Measurements from ENCODE around the gene RABGAP1. TPM values are rescaled to one million over a fixed set of nuclear protein-coding genes. Genes with fewer than 3 reads are reported as not detected.

Gene RABGAP1
- polyA plus RNA-seq, 1 donor from 2014 or later, result 67.8 TPM

DNA sequence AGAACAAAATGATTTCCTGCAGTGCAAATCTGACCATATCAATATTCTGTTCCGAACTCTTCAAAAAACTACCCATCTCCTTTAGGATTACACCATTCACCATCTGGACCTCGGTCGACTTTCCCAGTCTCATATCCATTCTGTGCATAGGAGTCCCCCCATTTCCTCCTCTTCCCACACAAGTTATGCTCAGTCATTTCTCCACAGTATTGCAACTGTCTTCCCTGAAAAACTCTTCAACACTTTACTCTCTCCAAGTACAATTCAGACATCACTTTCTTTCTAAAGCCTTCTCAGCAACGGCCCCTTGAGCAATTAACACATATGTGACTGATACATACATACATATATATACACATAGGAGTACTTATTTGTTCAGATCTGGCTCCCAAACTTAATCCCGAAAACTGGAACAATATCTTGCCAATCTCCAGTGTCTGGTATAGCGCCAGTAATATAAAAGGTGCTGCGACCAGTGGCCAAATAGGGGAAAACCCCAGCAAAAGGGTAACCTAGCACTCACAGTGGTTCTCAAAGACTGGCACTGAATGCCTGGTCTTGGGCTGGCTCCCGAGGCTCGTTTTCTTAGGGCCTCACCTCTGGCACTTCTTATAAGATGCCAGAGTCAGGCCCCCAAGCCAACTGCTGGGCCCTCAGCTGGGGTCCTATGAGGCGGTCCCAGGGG is 10.1 kb upstream of the RABGAP1 start:
- Histone ChIP-seq H3K4me3 (ENCODE audit: low read length) (peak overlapping the region; percentile 96), H3K4me2 (ENCODE audit: low read length) (peak overlapping the region; percentile 97), H3K9ac (ENCODE audit: low read length) (peak overlapping the region; percentile 95), H3K27me3 (ENCODE audit: insufficient read depth, low read depth, low read length) (no peaks in the 10 kb centered on the region), H3K9me3 (ENCODE audit: low read length) (no peaks in the 10 kb centered on the region), H4K20me1 (ENCODE audit: insufficient read depth) (no peaks in the 10 kb centered on the region), H3K79me2 (replicated peaks; ENCODE audit: insufficient read depth, low read length) (peaks cover 69% of the 10 kb centered on the region), H3F3A (ENCODE audit: insufficient read depth, low read length, poor library complexity, severe bottlenecking) (no peaks in the 10 kb centered on the region), H3K27ac (ENCODE audit: low read length) (peak overlapping the region; percentile 86), H3K36me3 (ENCODE audit: insufficient read depth, low read length) (no peaks in the 10 kb centered on the region), H3K9me2 (ENCODE audit: insufficient read depth, low read length) (no peaks in the 10 kb centered on the region), H2AFZ (ENCODE audit: low read depth, low read length) (peak overlapping the region; percentile 96)
- no peak for TF ChIP-seq TAF1 (IDR thresholded peaks at IDR 0.05; ENCODE audit: low read depth)
- TF ChIP-seq SMC3 (conservative IDR thresholded peaks at IDR 0.05; ENCODE audit: poor library complexity), result no peak
- no peak for TF ChIP-seq MXI1 (conservative IDR thresholded peaks at IDR 0.05; ENCODE audit: poor library complexity, severe bottlenecking)
- no peak for TF ChIP-seq EP300 (conservative IDR thresholded peaks at IDR 0.05; ENCODE audit: poor library complexity, severe bottlenecking)
- TF ChIP-seq, protein P1, sequence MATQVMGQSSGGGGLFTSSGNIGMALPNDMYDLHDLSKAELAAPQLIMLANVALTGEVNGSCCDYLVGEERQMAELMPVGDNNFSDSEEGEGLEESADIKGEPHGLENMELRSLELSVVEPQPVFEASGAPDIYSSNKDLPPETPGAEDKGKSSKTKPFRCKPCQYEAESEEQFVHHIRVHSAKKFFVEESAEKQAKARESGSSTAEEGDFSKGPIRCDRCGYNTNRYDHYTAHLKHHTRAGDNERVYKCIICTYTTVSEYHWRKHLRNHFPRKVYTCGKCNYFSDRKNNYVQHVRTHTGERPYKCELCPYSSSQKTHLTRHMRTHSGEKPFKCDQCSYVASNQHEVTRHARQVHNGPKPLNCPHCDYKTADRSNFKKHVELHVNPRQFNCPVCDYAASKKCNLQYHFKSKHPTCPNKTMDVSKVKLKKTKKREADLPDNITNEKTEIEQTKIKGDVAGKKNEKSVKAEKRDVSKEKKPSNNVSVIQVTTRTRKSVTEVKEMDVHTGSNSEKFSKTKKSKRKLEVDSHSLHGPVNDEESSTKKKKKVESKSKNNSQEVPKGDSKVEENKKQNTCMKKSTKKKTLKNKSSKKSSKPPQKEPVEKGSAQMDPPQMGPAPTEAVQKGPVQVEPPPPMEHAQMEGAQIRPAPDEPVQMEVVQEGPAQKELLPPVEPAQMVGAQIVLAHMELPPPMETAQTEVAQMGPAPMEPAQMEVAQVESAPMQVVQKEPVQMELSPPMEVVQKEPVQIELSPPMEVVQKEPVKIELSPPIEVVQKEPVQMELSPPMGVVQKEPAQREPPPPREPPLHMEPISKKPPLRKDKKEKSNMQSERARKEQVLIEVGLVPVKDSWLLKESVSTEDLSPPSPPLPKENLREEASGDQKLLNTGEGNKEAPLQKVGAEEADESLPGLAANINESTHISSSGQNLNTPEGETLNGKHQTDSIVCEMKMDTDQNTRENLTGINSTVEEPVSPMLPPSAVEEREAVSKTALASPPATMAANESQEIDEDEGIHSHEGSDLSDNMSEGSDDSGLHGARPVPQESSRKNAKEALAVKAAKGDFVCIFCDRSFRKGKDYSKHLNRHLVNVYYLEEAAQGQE (IDR thresholded peaks at IDR 0.05; ENCODE audit: borderline replicate concordance), result no peak
- TF ChIP-seq, protein P2, sequence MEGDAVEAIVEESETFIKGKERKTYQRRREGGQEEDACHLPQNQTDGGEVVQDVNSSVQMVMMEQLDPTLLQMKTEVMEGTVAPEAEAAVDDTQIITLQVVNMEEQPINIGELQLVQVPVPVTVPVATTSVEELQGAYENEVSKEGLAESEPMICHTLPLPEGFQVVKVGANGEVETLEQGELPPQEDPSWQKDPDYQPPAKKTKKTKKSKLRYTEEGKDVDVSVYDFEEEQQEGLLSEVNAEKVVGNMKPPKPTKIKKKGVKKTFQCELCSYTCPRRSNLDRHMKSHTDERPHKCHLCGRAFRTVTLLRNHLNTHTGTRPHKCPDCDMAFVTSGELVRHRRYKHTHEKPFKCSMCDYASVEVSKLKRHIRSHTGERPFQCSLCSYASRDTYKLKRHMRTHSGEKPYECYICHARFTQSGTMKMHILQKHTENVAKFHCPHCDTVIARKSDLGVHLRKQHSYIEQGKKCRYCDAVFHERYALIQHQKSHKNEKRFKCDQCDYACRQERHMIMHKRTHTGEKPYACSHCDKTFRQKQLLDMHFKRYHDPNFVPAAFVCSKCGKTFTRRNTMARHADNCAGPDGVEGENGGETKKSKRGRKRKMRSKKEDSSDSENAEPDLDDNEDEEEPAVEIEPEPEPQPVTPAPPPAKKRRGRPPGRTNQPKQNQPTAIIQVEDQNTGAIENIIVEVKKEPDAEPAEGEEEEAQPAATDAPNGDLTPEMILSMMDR (IDR thresholded peaks at IDR 0.05; ENCODE audit: poor library complexity, severe bottlenecking), result no peak

DNA sequence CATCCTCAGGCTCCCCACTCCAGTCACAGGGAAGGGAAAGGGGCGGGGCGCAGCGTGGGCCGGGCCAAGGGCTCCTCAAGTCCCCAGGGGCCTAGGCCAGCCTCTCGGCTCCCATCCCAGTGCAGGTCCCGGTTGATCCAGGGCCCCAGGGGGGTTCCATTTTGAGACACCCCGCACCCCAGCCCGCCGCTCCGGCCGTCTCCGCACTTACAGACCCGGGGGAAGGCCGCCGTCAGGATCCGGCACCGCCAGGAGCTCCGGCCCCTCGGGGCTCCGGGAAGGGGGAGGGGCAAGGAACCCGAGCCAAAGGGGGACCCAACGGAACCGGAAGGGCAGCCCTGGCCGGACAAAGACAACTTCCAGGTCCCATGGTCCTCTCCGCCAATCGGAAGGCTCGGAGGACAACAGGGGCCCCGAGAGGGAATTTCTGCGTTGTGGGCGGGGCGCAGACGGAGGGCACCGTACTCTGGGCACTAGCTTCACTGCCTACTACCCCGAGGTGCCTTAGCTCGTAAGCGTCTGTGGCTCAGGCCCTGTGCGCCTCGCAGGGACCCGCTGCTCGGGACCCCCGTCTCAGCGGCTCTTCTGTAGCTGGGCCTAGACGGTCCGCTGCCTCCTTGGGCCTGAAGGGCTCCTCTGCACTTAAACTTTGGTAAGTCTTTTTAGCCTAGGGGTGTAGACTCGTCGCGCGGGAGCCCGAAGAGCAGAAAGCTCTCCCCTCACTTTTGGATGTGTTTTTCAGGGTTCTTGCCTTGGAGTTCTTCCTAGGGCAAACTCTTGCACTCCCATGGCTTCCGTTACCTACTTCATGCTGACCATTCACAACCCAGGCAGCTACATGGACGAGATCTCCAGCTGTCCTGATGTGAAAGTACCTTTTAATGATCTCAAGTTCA is 9.3 kb upstream of the RABGAP1 start, which contains the start of gene ZBTB26:
Gene ZBTB26 (minus strand): TSS at position 287 of the 896 bp plus-strand sequence. CDS start 11,578 bp downstream, outside the sequence.
- Histone ChIP-seq H3F3A (ENCODE audit: insufficient read depth, low read length, poor library complexity, severe bottlenecking) (no peaks in the 10 kb centered on the region), H3K9ac (ENCODE audit: low read length) (peak within 1 kb of the TSS; percentile 95), H2AFZ (ENCODE audit: low read depth, low read length) (peak within 1 kb of the TSS; percentile 96), H4K20me1 (ENCODE audit: insufficient read depth) (no peaks in the 10 kb centered on the region), H3K27ac (ENCODE audit: low read length) (peak within 1 kb of the TSS; percentile 86), H3K4me3 (ENCODE audit: low read length) (peak within 1 kb of the TSS; percentile 96), H3K36me3 (ENCODE audit: insufficient read depth, low read length) (no peaks in the 10 kb centered on the region), H3K9me2 (ENCODE audit: insufficient read depth, low read length) (no peaks in the 10 kb centered on the region), H3K27me3 (ENCODE audit: insufficient read depth, low read depth, low read length) (no peaks in the 10 kb centered on the region), H3K9me3 (ENCODE audit: low read length) (no peaks in the 10 kb centered on the region), H3K79me2 (replicated peaks; ENCODE audit: insufficient read depth, low read length) (peaks cover 74% of the 10 kb centered on the region), H3K4me2 (ENCODE audit: low read length) (peak within 1 kb of the TSS; percentile 97)
- peak; percentile 33 for TF ChIP-seq EP300 (conservative IDR thresholded peaks at IDR 0.05; ENCODE audit: poor library complexity, severe bottlenecking)
- TF ChIP-seq TAF1 (IDR thresholded peaks at IDR 0.05; ENCODE audit: low read depth), result no peak
- TF ChIP-seq, protein P2 (IDR thresholded peaks at IDR 0.05; ENCODE audit: poor library complexity, severe bottlenecking), result no peak
- peak; percentile 17 for TF ChIP-seq RAD21 (conservative IDR thresholded peaks at IDR 0.05)
- TF ChIP-seq, protein P1 (IDR thresholded peaks at IDR 0.05; ENCODE audit: borderline replicate concordance), result peak; percentile 53
- TF ChIP-seq EZH2 (IDR thresholded peaks at IDR 0.05; ENCODE audit: borderline replicate concordance, insufficient read depth, low read length, poor library complexity, severe bottlenecking), result no peak
- TF ChIP-seq MXI1 (conservative IDR thresholded peaks at IDR 0.05; ENCODE audit: poor library complexity, severe bottlenecking), result peak; percentile 53
- TF ChIP-seq POLR2AphosphoS5 (IDR thresholded peaks at IDR 0.05), result peak; percentile 65
- no peak for TF ChIP-seq SMC3 (conservative IDR thresholded peaks at IDR 0.05; ENCODE audit: poor library complexity)

Measured in neural cell (in vitro differentiated cells).